Naive B cell (primary cell): ENCODE data around the gene ANKRD17. TPM values are rescaled to one million over a fixed set of nuclear protein-coding genes. Genes with fewer than 3 reads are reported as not detected.
A peak's percentile ranks its signal among the peaks of the same experiment; 100 is the strongest.
"Not testable (repeated sequence)": the region's sequence is repeated elsewhere in the genome, so short reads cannot be mapped to it uniquely, and the experiment has no call there.

Experiments
- ATAC-seq, 2 donors: fragments of 150-1000 bp; cut with Tn5 transposase; 2 replicates each; pipeline ENCODE4 v1.10.0; 2021; ENCODE audit warnings: low read depth in 2 of 2, mild to moderate bottlenecking in 2 of 2, moderate library complexity in 2 of 2
- DNase-seq: peaks from one replicate; pipeline ENCODE4 v3.0.0; 2022
- H3K27ac Mint-ChIP-seq, 6 donors: one replicate each; pipeline ENCODE4 v1.8.0; 2020 to 2022; ENCODE audit warnings: mild to moderate bottlenecking in 6 of 6, mixed read lengths in 6 of 6, moderate library complexity in 5 of 6, inconsistent platforms in 2 of 6
- H3K27me3 Mint-ChIP-seq, 3 donors: one replicate each; pipeline ENCODE4 v1.8.0; 2021 to 2022; ENCODE audit warnings: mixed read lengths in 3 of 3, mild to moderate bottlenecking in 1 of 3
- H3K36me3 Mint-ChIP-seq, 2 donors: one replicate each; pipeline ENCODE4 v1.8.0; 2020 to 2022; ENCODE audit warnings: mixed read lengths in 2 of 2, inconsistent platforms in 1 of 2, mild to moderate bottlenecking in 1 of 2
- H3K4me1 Mint-ChIP-seq, 3 donors: one replicate each; pipeline ENCODE4 v1.8.0; 2020 to 2022; ENCODE audit warnings: mixed read lengths in 3 of 3, inconsistent platforms in 1 of 3, mild to moderate bottlenecking in 1 of 3, moderate library complexity in 1 of 3
- H3K4me3 Mint-ChIP-seq, 8 donors: one replicate each; pipeline ENCODE4 v1.8.0; 2020 to 2022; ENCODE audit warnings: mild to moderate bottlenecking in 8 of 8, mixed read lengths in 8 of 8, moderate library complexity in 8 of 8, inconsistent platforms in 2 of 8
- H3K9me3 Mint-ChIP-seq, 7 donors: one replicate each; pipeline ENCODE4 v1.8.0; 2020 to 2022; ENCODE audit warnings: mixed read lengths in 7 of 7, mild to moderate bottlenecking in 5 of 7, inconsistent platforms in 2 of 7, moderate library complexity in 1 of 7
- polyA plus RNA-seq, 6 donors: library from polyadenylated mRNA; unstranded; fragments of 300-500 nt; fragmentation: Illumina TruSeq; gene quantifications; one replicate each; pipeline ENCODE4 v1.2.3, GENCODE V29; 2021; ENCODE audit warnings: low read depth in 6 of 6

Gene ANKRD17
- polyA plus RNA-seq, 6 donors from 2014 or later = 4.6 to 13.5 (median 8.7) TPM

GRCh38 chr4:73257651-73258435 is 755 bp downstream of the ANKRD17 start:
- Mint-ChIP-seq H3K36me3 (no peaks in the 10 kb centered on the region), H3K27me3 (no peaks in the 10 kb centered on the region), H3K4me1 (peaks cover 37 to 72% (median 55%) of the 10 kb centered on the region in 3 donors), H3K9me3 (no peaks in the 10 kb centered on the region), H3K27ac (peak overlapping the region; percentile 93 to 100 (median 100)), H3K4me3 (peak overlapping the region; percentile 89 to 100 (median 98))
- no peak for DNase-seq
- no peak for ATAC-seq

- Mint-ChIP-seq H3K4me3 (peak overlapping the region; percentile 89 to 100 (median 98)), H3K27me3 (no peaks in the 10 kb centered on the region)
These were observed 1.4 kb downstream of the ANKRD17 start for GRCh38 chr4:73257234-73257633.

GRCh38 chr4:73255847-73256246 is 2.8 kb downstream of the ANKRD17 start:
- H3K9me3 Mint-ChIP-seq, DNase-seq, H3K36me3 Mint-ChIP-seq, ATAC-seq, H3K27me3 Mint-ChIP-seq: not testable (repeated sequence)
- peak overlapping the region in 3 of 8 donors; percentile 36 to 99 (median 97) for H3K4me3 Mint-ChIP-seq
- H3K27ac Mint-ChIP-seq = peak overlapping the region in 2 of 6 donors; percentile 15 to 89
- peaks cover 46 to 79% (median 69%) of the 10 kb centered on the region in 3 donors for H3K4me1 Mint-ChIP-seq

More at GRCh38 chr4:73257234-73257633, 1.4 kb downstream of the ANKRD17 start:
- Mint-ChIP-seq H3K36me3 (no peaks in the 10 kb centered on the region), H3K4me1 (peaks cover 40 to 74% (median 61%) of the 10 kb centered on the region in 3 donors), H3K9me3 (no peaks in the 10 kb centered on the region), H3K27ac (peak overlapping the region; percentile 93 to 100 (median 100))
- ATAC-seq = peak; percentile 7 to 10
- DNase-seq = peak; percentile 49

- Mint-ChIP-seq H3K27ac (peak overlapping the region in 2 of 6 donors; percentile 31 to 33), H3K27me3 (no peaks in the 10 kb centered on the region), H3K4me1 (peaks cover 20 to 75% (median 42%) of the 10 kb centered on the region in 3 donors), H3K4me3 (no peak overlapping the region), H3K9me3 (peaks cover 0 to 2% (median 0%) of the 10 kb centered on the region in 7 donors), H3K36me3 (peaks cover 0 to 12% of the 10 kb centered on the region in 2 donors)
- DNase-seq (no peak), ATAC-seq (no peak)
These were observed 6.6 kb downstream of the ANKRD17 start for GRCh38 chr4:73252001-73252400.

GRCh38 chr4:73251384-73251783 is 7.2 kb downstream of the ANKRD17 start:
- H3K9me3 Mint-ChIP-seq = peaks cover 0 to 2% (median 0%) of the 10 kb centered on the region in 7 donors
- no peak overlapping the region for H3K27ac Mint-ChIP-seq
- DNase-seq (no peak), ATAC-seq (no peak)
- H3K4me3 Mint-ChIP-seq = no peak overlapping the region
- H3K27me3 Mint-ChIP-seq = no peaks in the 10 kb centered on the region
- peaks cover 0 to 12% of the 10 kb centered on the region in 2 donors for H3K36me3 Mint-ChIP-seq
- H3K4me1 Mint-ChIP-seq = peaks cover 20 to 74% (median 40%) of the 10 kb centered on the region in 3 donors

GRCh38 chr4:73250642-73251041 is 8.0 kb downstream of the ANKRD17 start:
- DNase-seq = no peak
- Mint-ChIP-seq H3K9me3 (peaks cover 0 to 2% (median 0%) of the 10 kb centered on the region in 7 donors), H3K4me3 (peak overlapping the region in 2 of 8 donors; percentile 8 to 45), H3K36me3 (peaks cover 0 to 12% of the 10 kb centered on the region in 2 donors), H3K27me3 (no peaks in the 10 kb centered on the region), H3K27ac (peak overlapping the region in 3 of 6 donors; percentile 76 to 92 (median 87)), H3K4me1 (peaks cover 26 to 73% (median 41%) of the 10 kb centered on the region in 3 donors)
- no peak for ATAC-seq

- H3K4me1 Mint-ChIP-seq = peaks cover 25 to 67% (median 47%) of the 10 kb centered on the region in 3 donors
- DNase-seq (no peak), ATAC-seq (no peak)
- no peak overlapping the region for H3K4me3 Mint-ChIP-seq
- H3K9me3 Mint-ChIP-seq = peaks cover 0 to 2% (median 0%) of the 10 kb centered on the region in 7 donors
- H3K36me3 Mint-ChIP-seq = peaks cover 0 to 12% of the 10 kb centered on the region in 2 donors
- H3K27ac Mint-ChIP-seq = no peak overlapping the region
- no peaks in the 10 kb centered on the region for H3K27me3 Mint-ChIP-seq
These were observed 9.8 kb downstream of the ANKRD17 start for GRCh38 chr4:73248821-73249220.

GRCh38 chr4:73248416-73248815 is 10.2 kb downstream of the ANKRD17 start:
- DNase-seq (no peak), ATAC-seq (no peak)
- Mint-ChIP-seq H3K4me3 (no peak overlapping the region), H3K4me1 (peaks cover 25 to 64% (median 47%) of the 10 kb centered on the region in 3 donors), H3K9me3 (peaks cover 0 to 2% (median 0%) of the 10 kb centered on the region in 7 donors), H3K36me3 (peaks cover 0 to 12% of the 10 kb centered on the region in 2 donors), H3K27ac (no peak overlapping the region), H3K27me3 (no peaks in the 10 kb centered on the region)

- H3K4me1 Mint-ChIP-seq = peaks cover 21 to 60% (median 44%) of the 10 kb centered on the region in 3 donors
- no peak overlapping the region for H3K4me3 Mint-ChIP-seq
- H3K9me3 Mint-ChIP-seq = peaks cover 0 to 2% (median 0%) of the 10 kb centered on the region in 7 donors
- H3K36me3 Mint-ChIP-seq = peaks cover 0 to 12% of the 10 kb centered on the region in 2 donors
- ATAC-seq (no peak), DNase-seq (no peak)
- H3K27ac Mint-ChIP-seq = no peak overlapping the region
- no peaks in the 10 kb centered on the region for H3K27me3 Mint-ChIP-seq
These were observed 11.5 kb downstream of the ANKRD17 start for GRCh38 chr4:73247100-73247499.

GRCh38 chr4:73245955-73246354 is 12.6 kb downstream of the ANKRD17 start:
- ATAC-seq = no peak
- DNase-seq = no peak
- Mint-ChIP-seq H3K36me3 (peaks cover 0 to 12% of the 10 kb centered on the region in 2 donors), H3K27me3 (no peaks in the 10 kb centered on the region), H3K27ac (peak overlapping the region in 3 of 6 donors; percentile 1 to 5 (median 1)), H3K4me3 (no peak overlapping the region), H3K4me1 (peaks cover 18 to 60% (median 43%) of the 10 kb centered on the region in 3 donors), H3K9me3 (peaks cover 0 to 2% (median 0%) of the 10 kb centered on the region in 7 donors)

GRCh38 chr4:73244945-73245601 is 13.5 kb downstream of the ANKRD17 start:
- no peak for DNase-seq
- ATAC-seq = no peak
- no peak overlapping the region for H3K4me3 Mint-ChIP-seq
- H3K9me3 Mint-ChIP-seq = peaks cover 0 to 2% (median 0%) of the 10 kb centered on the region in 7 donors
- peaks cover 0 to 12% of the 10 kb centered on the region in 2 donors for H3K36me3 Mint-ChIP-seq
- peaks cover 16 to 58% (median 42%) of the 10 kb centered on the region in 3 donors for H3K4me1 Mint-ChIP-seq
- peak overlapping the region in 3 of 6 donors; percentile 2 to 64 (median 48) for H3K27ac Mint-ChIP-seq
- H3K27me3 Mint-ChIP-seq = no peaks in the 10 kb centered on the region

GRCh38 chr4:73237044-73237443 is 21.6 kb downstream of the ANKRD17 start:
- Mint-ChIP-seq H3K27ac (peak overlapping the region in 4 of 6 donors; percentile 11 to 81 (median 46)), H3K27me3 (no peaks in the 10 kb centered on the region), H3K4me1 (peaks cover 27 to 29% (median 29%) of the 10 kb centered on the region in 3 donors), H3K36me3 (peaks cover 8 to 19% of the 10 kb centered on the region in 2 donors), H3K9me3 (no peaks in the 10 kb centered on the region), H3K4me3 (no peak overlapping the region)
- no peak for DNase-seq
- no peak for ATAC-seq

GRCh38 chr4:73236151-73236550 is 22.4 kb downstream of the ANKRD17 start:
- DNase-seq (no peak), ATAC-seq (no peak)
- H3K4me1 Mint-ChIP-seq = peaks cover 23 to 29% (median 28%) of the 10 kb centered on the region in 3 donors
- peaks cover 8 to 19% of the 10 kb centered on the region in 2 donors for H3K36me3 Mint-ChIP-seq
- no peaks in the 10 kb centered on the region for H3K27me3 Mint-ChIP-seq
- no peaks in the 10 kb centered on the region for H3K9me3 Mint-ChIP-seq
- H3K27ac Mint-ChIP-seq = no peak overlapping the region
- H3K4me3 Mint-ChIP-seq = no peak overlapping the region
